MCF 10A (cell line): ENCODE measurements around the gene SYNDIG1. TPM values are rescaled to one million over a fixed set of nuclear protein-coding genes. Genes with fewer than 3 reads are reported as not detected.

Experiments used
- BruUV-seq: library from RNA; stranded (reverse); fragments of 400-500 nt; replicated peaks from 2 replicates; lab custom pipeline; 2021; lab: Mats Ljungman, UMichigan
- CTCF ChIA-PET: fragments of 300-600 bp; sonication (Branson Sonifier 250); formaldehyde crosslinking; extraction: SDS; loops from one replicate; lab custom pipeline; 2021; ENCODE audit warnings: antibody characterized with exemption, inconsistent platforms; lab: Yijun Ruan, JAX
- POLR2A ChIA-PET: fragments of 300-600, 350-650 bp; sonication (Branson Sonifier 250); formaldehyde crosslinking; extraction: SDS; loops from one replicate; lab custom pipeline; 2020; ENCODE audit warnings: antibody characterized with exemption, inconsistent platforms; lab: Yijun Ruan, JAX
- DNase-seq: peaks from one replicate; pipeline ENCODE4 v3.0.0-alpha.2; 2018; ENCODE audit not compliant: unreplicated experiment
- H3K27ac Mint-ChIP-seq: one replicate; pipeline ENCODE4 v1.8.0; 2022; ENCODE audit warnings: mild to moderate bottlenecking, low read depth, mixed read lengths; ENCODE audit not compliant: unreplicated experiment
- H3K27me3 Mint-ChIP-seq: one replicate; pipeline ENCODE4 v1.8.0; 2022; ENCODE audit warnings: mixed read lengths; ENCODE audit not compliant: insufficient read depth, unreplicated experiment
- H3K36me3 Mint-ChIP-seq: one replicate; pipeline ENCODE4 v1.8.0; 2022; ENCODE audit warnings: mild to moderate bottlenecking, moderate library complexity, mixed read lengths; ENCODE audit not compliant: insufficient read depth, unreplicated experiment
- H3K4me1 Mint-ChIP-seq: one replicate; pipeline ENCODE4 v1.8.0; 2022; ENCODE audit warnings: mixed read lengths; ENCODE audit not compliant: insufficient read depth, unreplicated experiment
- H3K4me3 Mint-ChIP-seq: one replicate; pipeline ENCODE4 v1.8.0; 2022; ENCODE audit warnings: mild to moderate bottlenecking, moderate library complexity, mixed read lengths; ENCODE audit not compliant: unreplicated experiment
- H3K9me3 Mint-ChIP-seq: one replicate; pipeline ENCODE4 v1.8.0; 2022; ENCODE audit warnings: mixed read lengths; ENCODE audit not compliant: unreplicated experiment
- intact Hi-C: fragments of 100-400 bp; cut with micrococcal nuclease; formaldehyde crosslinking; loops from 2 replicates; pipeline ENCODE4 v1.14.1; 2022
- total RNA-seq: library from RNA; stranded (reverse); gene quantifications from 2 replicates; pipeline ENCODE4 v1.2.3, GENCODE V29; 2022
- TF ChIP-seq, protein P1 (sequence below): fragments of 200-600 bp; IDR thresholded peaks from one replicate; pipeline ENCODE4 v1.8.0; 2022; ENCODE audit warnings: antibody characterized with exemption, mild to moderate bottlenecking; ENCODE audit not compliant: unreplicated experiment

The SYNDIG1 gene
- total RNA-seq, 1 experiment from 2014 or later: not detected

DNA sequence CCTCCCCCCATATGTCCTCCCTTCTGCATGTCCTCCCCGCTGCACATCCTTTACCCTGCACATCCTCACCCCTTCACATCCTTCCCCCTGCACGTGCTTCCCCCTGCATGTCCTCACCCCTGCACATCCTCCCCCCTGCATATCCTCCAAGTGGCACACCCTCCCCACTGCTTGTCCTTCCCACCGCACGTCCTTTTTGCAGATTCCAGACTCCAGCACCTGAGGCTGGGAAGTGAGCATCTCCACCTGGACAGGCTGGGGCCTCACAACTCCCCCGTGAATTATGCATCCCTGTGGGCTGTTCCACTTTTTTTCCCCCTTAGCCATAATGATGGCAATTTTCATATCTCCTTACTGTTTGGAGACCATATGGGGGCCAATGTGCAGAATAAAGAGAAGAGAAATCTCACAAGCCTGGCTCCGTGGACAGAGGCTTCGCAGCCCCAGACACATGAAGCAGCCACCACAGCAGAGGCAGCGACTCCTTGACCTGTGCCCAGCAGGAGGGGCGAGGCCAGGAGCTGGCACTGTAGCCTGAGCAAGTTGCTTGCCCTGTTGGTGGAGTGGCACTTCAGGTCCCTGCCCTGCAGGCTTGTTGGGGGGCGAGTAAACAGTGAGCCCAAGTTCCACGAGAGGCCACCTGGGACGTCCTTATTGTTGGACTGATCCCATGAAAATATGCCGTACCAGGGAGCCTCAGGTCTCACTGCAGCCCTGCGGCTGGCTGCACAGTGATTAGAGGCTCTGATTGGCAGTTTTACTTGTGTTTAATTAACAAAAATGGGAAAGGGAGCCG lies 113.1 kb downstream of the SYNDIG1 start:
- ChIA-PET POLR2A (no interaction called here), CTCF (no interaction called here)
- H3K4me1 Mint-ChIP-seq: no peaks in the 10 kb centered on the region
- no peaks in the 10 kb centered on the region for H3K27me3 Mint-ChIP-seq
- DNase-seq: no peak
- BruUV-seq: no TSS peak
- H3K4me3 Mint-ChIP-seq: no peak overlapping the region
- H3K27ac Mint-ChIP-seq: no peak overlapping the region
- peaks cover 7% of the 10 kb centered on the region for H3K9me3 Mint-ChIP-seq
- TF ChIP-seq, protein P1, sequence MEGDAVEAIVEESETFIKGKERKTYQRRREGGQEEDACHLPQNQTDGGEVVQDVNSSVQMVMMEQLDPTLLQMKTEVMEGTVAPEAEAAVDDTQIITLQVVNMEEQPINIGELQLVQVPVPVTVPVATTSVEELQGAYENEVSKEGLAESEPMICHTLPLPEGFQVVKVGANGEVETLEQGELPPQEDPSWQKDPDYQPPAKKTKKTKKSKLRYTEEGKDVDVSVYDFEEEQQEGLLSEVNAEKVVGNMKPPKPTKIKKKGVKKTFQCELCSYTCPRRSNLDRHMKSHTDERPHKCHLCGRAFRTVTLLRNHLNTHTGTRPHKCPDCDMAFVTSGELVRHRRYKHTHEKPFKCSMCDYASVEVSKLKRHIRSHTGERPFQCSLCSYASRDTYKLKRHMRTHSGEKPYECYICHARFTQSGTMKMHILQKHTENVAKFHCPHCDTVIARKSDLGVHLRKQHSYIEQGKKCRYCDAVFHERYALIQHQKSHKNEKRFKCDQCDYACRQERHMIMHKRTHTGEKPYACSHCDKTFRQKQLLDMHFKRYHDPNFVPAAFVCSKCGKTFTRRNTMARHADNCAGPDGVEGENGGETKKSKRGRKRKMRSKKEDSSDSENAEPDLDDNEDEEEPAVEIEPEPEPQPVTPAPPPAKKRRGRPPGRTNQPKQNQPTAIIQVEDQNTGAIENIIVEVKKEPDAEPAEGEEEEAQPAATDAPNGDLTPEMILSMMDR: no peak
- H3K36me3 Mint-ChIP-seq: peaks cover 5% of the 10 kb centered on the region
- intact Hi-C loops: no loop called here

DNA sequence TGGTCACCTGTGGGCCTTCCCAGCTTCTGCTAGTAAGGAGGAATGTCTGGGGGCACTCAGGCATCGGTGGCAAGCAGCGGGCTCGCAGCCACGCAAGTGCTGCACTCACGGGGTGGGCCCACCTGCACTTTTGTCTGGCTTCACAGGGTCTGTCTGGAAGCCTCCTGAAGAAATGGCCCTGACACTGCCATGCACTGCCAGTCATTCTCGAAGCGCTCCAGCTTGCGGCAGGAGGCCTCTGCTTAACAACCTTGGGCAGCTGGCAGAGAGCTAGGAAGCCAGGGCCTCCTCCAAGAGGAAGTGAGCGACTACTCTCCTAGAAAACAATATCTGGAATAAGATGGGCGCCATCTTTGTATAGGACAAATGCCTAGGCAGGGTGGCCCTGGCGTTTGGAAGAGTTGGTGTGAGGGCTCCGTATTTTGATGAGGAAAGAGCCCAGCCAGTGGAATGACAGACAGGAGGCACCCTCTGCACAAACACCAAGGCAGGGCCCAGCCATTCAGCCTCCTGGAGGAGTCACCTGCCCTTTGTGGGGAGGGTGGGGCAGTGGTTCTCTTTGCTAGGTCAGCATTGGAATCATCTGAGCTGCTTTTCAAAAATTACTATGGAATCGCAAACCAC lies 113.9 kb downstream of the SYNDIG1 start:
- ChIA-PET POLR2A (no interaction called here), CTCF (no interaction called here)
- H3K4me3 Mint-ChIP-seq: no peak overlapping the region
- DNase-seq: no peak
- no peaks in the 10 kb centered on the region for H3K9me3 Mint-ChIP-seq
- TF ChIP-seq, protein P1: no peak
- intact Hi-C loops: no loop called here
- H3K36me3 Mint-ChIP-seq: peaks cover 5% of the 10 kb centered on the region
- H3K4me1 Mint-ChIP-seq: no peaks in the 10 kb centered on the region
- H3K27me3 Mint-ChIP-seq: no peaks in the 10 kb centered on the region
- no peak overlapping the region for H3K27ac Mint-ChIP-seq
- BruUV-seq: no TSS peak

DNA sequence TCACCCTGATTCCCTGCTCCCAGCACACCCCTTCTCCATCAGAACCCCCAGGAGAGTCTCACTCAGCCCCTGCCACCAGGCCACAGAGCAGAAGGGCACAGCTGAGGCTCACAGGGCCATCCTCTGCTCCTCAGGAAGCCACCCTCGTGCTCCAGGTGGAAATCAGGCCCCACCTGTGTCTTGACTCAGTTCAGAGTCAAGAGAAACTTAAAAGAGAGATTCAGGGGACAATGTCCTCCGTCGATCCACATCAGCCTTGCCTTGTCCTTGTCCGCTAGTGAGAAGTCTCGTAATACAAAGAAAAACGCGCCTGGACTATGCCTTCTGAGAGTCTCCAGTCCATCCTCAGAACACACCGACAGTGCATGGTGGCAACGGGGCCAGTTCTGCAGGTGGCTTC lies 114.6 kb downstream of the SYNDIG1 start:
- H3K4me1 Mint-ChIP-seq: no peaks in the 10 kb centered on the region
- intact Hi-C loops: no loop called here
- H3K9me3 Mint-ChIP-seq: no peaks in the 10 kb centered on the region
- BruUV-seq: no TSS peak
- TF ChIP-seq, protein P1: no peak
- no peak overlapping the region for H3K4me3 Mint-ChIP-seq
- no peaks in the 10 kb centered on the region for H3K27me3 Mint-ChIP-seq
- ChIA-PET POLR2A (no interaction called here), CTCF (interaction anchor here (0.6 kb wide), 1 partner anchor 286 kb away, joined by 3 read pairs; no protein-coding TSS in a partner anchor)
- DNase-seq: no peak
- H3K27ac Mint-ChIP-seq: no peak overlapping the region
- peaks cover 5% of the 10 kb centered on the region for H3K36me3 Mint-ChIP-seq

DNA sequence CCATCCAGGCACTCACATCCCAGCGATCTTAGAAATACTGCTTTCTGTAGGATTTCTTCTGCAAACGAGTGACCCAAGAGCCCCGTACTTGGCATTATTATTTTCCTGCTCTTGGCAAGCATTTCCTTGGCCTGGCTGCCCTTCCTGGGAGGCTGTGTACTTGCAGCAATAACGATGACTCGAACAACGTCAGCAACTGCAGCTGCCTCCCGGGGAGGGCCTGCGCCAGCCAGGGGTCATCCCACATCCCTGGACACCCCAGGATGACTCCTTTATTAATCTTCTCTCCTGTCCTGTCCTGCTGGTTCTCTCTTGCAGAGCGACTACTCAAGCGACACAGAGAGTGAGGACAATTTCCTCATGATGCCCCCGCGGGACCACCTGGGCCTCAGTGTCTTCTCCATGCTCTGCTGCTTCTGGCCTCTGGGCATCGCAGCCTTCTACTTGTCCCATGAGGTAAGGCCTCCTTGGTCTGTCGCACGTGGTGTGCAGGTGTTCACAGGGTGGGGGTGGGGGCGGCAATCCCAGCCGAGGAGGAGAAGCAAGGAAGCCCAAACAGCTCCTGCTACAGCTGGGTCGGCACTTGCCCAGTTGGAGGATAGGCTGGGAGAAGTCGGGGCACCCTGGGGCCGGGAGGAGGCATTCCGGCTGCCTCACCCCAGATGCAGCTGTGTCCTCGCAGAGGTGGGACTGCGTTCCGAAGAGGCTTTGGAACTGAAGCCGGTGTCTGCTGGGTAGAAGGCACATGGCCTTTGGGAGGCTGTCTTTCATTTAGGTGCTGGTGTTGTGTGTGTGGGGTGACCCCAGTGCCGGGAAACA lies 115.3 kb downstream of the SYNDIG1 start:
- peak; percentile 4 for DNase-seq
- no peaks in the 10 kb centered on the region for H3K4me1 Mint-ChIP-seq
- TF ChIP-seq, protein P1: no peak
- H3K27me3 Mint-ChIP-seq: no peaks in the 10 kb centered on the region
- H3K9me3 Mint-ChIP-seq: no peaks in the 10 kb centered on the region
- H3K4me3 Mint-ChIP-seq: no peak overlapping the region
- CTCF ChIA-PET: interaction anchor here (0.6 to 0.7 kb wide), 2 partner anchors 12 to 286 kb away, joined by 3 read pairs; no protein-coding TSS in a partner anchor
- no TSS peak for BruUV-seq
- no peak overlapping the region for H3K27ac Mint-ChIP-seq
- H3K36me3 Mint-ChIP-seq: peaks cover 5% of the 10 kb centered on the region
- intact Hi-C loops: no loop called here
- POLR2A ChIA-PET: no interaction called here
